Astrocyte of the cerebellum (primary cell): ENCODE measurements around the gene KLF15.

ENCODE experiments used
- DNase-seq: peaks from one replicate; pipeline ENCODE4 v3.0.0-alpha.2; 2011; ENCODE audit warnings: low read depth
- H3K4me3 ChIP-seq: 2 replicates; pipeline ENCODE4 v1.5.1; 2011; ENCODE audit warnings: mild to moderate bottlenecking, low read depth, low read length, moderate library complexity
- in situ Hi-C: cut with HindIII; loops from 2 replicates; pipeline ENCODE4 v1.10.0; 2017; ENCODE audit warnings: low sequenced_read_pairs
- TF ChIP-seq, protein P1 (sequence below): IDR thresholded peaks from 2 replicates; pipeline ENCODE4 v1.5.1; 2012; ENCODE audit warnings: low read length, low read depth, moderate library complexity, mild to moderate bottlenecking; ENCODE audit errors: missing control alignments

The KLF15 gene

GRCh38 chr3:126294211-126294808 lies 62.9 kb downstream of the KLF15 start:
- DNase-seq: no peak
- TF ChIP-seq, protein P1, sequence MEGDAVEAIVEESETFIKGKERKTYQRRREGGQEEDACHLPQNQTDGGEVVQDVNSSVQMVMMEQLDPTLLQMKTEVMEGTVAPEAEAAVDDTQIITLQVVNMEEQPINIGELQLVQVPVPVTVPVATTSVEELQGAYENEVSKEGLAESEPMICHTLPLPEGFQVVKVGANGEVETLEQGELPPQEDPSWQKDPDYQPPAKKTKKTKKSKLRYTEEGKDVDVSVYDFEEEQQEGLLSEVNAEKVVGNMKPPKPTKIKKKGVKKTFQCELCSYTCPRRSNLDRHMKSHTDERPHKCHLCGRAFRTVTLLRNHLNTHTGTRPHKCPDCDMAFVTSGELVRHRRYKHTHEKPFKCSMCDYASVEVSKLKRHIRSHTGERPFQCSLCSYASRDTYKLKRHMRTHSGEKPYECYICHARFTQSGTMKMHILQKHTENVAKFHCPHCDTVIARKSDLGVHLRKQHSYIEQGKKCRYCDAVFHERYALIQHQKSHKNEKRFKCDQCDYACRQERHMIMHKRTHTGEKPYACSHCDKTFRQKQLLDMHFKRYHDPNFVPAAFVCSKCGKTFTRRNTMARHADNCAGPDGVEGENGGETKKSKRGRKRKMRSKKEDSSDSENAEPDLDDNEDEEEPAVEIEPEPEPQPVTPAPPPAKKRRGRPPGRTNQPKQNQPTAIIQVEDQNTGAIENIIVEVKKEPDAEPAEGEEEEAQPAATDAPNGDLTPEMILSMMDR: no peak
- in situ Hi-C loops: no loop called here

GRCh38 chr3:126293370-126294082 lies 63.7 kb downstream of the KLF15 start:
- in situ Hi-C loops: no loop called here
- H3K4me3 ChIP-seq: no peak overlapping the region
- no peak for DNase-seq
- TF ChIP-seq, protein P1: no peak

More at GRCh38 chr3:126294211-126294808, 62.9 kb downstream of the KLF15 start:
- H3K4me3 ChIP-seq: no peak overlapping the region
